ENCODE measurements around the gene ADH7. TPM values are rescaled to one million over a fixed set of nuclear protein-coding genes. Genes with fewer than 3 reads are reported as not detected.

The ADH7 gene
- total and polyA plus RNA-seq, 9 of the 15 experiments (the other 6 are each of a cell fraction or from before 2014, with no cell fraction given), result not detected

GRCh38 chr4:99471349-99471748, 36.2 kb upstream of the ADH7 start:
- intact Hi-C loops (cut with micrococcal nuclease), result no loop called here
- H3K27ac ChIP-seq (ENCODE audit: extremely low read depth, low read depth, low read length), result no peak overlapping the region
- H3K4me3 ChIP-seq, result no peak overlapping the region
- H3K4me1 ChIP-seq (replicated peaks in 1 of 2; ENCODE audit: control insufficient read depth in 2 of 2, insufficient read depth in 2 of 2, low read length in 2 of 2), result no peaks in the 10 kb centered on the region
- ChIA-PET CTCF (ENCODE audit: low intra/inter-chr PET ratio) (no interaction called here), POLR2A (interaction anchor here (0.6 kb wide), 1 partner anchor 19 kb away, joined by 3 read pairs; no protein-coding TSS in a partner anchor)
- H3K4me2 ChIP-seq (ENCODE audit: insufficient read depth, low read length), result no peak overlapping the region
- DNase-seq (ENCODE audit: extremely low read depth in 1 of 4, low spot score in 3 of 4), result no peak
- no peaks in the 10 kb centered on the region for H3K79me2 ChIP-seq (ENCODE audit: control insufficient read depth, insufficient read depth, low read length)
- H3K9me1 ChIP-seq (ENCODE audit: control insufficient read depth, insufficient read depth, low read length), result no peaks in the 10 kb centered on the region
- H3K36me3 ChIP-seq (ENCODE audit: control insufficient read depth, insufficient read depth, low read length), result no peaks in the 10 kb centered on the region
- no peak overlapping the region for H2AFZ ChIP-seq (ENCODE audit: low read depth, low read length)
- FAIRE-seq, result no peak
- no peak overlapping the region for H3K9ac ChIP-seq (ENCODE audit: insufficient read depth in 1 of 2, low read depth in 2 of 2, low read length in 2 of 2)
- no peaks in the 10 kb centered on the region for H3K9me3 ChIP-seq (replicated peaks; ENCODE audit: control insufficient read depth, insufficient read depth, low read depth, low read length)
- in situ Hi-C loops (cut with MboI), result no loop called here
- no peaks in the 10 kb centered on the region for H3K27me3 ChIP-seq (ENCODE audit: control insufficient read depth in 2 of 2, insufficient read depth in 2 of 2, low read length in 2 of 2)
- H4K20me1 ChIP-seq (replicated peaks; ENCODE audit: control insufficient read depth, insufficient read depth, low read length), result no peaks in the 10 kb centered on the region
- no peak for ATAC-seq
- BruUV-seq (replicated peaks), result no TSS peak
- no peak for TF ChIP-seq ZNF134 (CRISPR knock-in tag; conservative IDR thresholded peaks at IDR 0.05)
- no peak for TF ChIP-seq ZNF282 (CRISPR knock-in tag; IDR thresholded peaks at IDR 0.05)
- no peak for TF ChIP-seq RAD51 (IDR thresholded peaks at IDR 0.05; ENCODE audit: borderline replicate concordance, low read depth)
- TF ChIP-seq ZNF431 (CRISPR knock-in tag; IDR thresholded peaks at IDR 0.05), result no peak
- TF ChIP-seq SREBF2 (CRISPR knock-in tag; IDR thresholded peaks at IDR 0.05), result no peak
- TF ChIP-seq BRD9 (IDR thresholded peaks at IDR 0.05; ENCODE audit: low read depth, partially characterized antibody), result no peak
- no peak for TF ChIP-seq MXI1 (IDR thresholded peaks at IDR 0.05; ENCODE audit: low read depth, low read length)
- no peak for TF ChIP-seq NR2C1 (IDR thresholded peaks at IDR 0.05)
- no peak for TF ChIP-seq NR2C1 (tag; IDR thresholded peaks at IDR 0.05)
- TF ChIP-seq HDAC6 (IDR thresholded peaks at IDR 0.05; ENCODE audit: low read depth, low read length), result no peak
- TF ChIP-seq TCFL5 (CRISPR knock-in tag; conservative IDR thresholded peaks at IDR 0.05), result no peak
- TF ChIP-seq ZC3H11A (IDR thresholded peaks at IDR 0.05; ENCODE audit: low read depth, low read length), result no peak
- no peak for TF ChIP-seq TCF15 (CRISPR knock-in tag; IDR thresholded peaks at IDR 0.05)
- no peak for TF ChIP-seq THAP12 (CRISPR knock-in tag; IDR thresholded peaks at IDR 0.05)
- TF ChIP-seq, protein P1, sequence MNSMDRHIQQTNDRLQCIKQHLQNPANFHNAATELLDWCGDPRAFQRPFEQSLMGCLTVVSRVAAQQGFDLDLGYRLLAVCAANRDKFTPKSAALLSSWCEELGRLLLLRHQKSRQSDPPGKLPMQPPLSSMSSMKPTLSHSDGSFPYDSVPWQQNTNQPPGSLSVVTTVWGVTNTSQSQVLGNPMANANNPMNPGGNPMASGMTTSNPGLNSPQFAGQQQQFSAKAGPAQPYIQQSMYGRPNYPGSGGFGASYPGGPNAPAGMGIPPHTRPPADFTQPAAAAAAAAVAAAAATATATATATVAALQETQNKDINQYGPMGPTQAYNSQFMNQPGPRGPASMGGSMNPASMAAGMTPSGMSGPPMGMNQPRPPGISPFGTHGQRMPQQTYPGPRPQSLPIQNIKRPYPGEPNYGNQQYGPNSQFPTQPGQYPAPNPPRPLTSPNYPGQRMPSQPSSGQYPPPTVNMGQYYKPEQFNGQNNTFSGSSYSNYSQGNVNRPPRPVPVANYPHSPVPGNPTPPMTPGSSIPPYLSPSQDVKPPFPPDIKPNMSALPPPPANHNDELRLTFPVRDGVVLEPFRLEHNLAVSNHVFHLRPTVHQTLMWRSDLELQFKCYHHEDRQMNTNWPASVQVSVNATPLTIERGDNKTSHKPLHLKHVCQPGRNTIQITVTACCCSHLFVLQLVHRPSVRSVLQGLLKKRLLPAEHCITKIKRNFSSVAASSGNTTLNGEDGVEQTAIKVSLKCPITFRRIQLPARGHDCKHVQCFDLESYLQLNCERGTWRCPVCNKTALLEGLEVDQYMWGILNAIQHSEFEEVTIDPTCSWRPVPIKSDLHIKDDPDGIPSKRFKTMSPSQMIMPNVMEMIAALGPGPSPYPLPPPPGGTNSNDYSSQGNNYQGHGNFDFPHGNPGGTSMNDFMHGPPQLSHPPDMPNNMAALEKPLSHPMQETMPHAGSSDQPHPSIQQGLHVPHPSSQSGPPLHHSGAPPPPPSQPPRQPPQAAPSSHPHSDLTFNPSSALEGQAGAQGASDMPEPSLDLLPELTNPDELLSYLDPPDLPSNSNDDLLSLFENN (IDR thresholded peaks at IDR 0.05; ENCODE audit: low read depth in 2 of 2, low read length in 2 of 2), result no peak
- TF ChIP-seq CBFB (CRISPR knock-in tag; IDR thresholded peaks at IDR 0.05), result no peak
- TF ChIP-seq RBM14 (IDR thresholded peaks at IDR 0.05; ENCODE audit: borderline replicate concordance, insufficient read depth, low read depth, low read length), result no peak
- TF ChIP-seq ZFP1 (CRISPR knock-in tag; IDR thresholded peaks at IDR 0.05), result no peak
- no peak for TF ChIP-seq HNRNPH1 (optimal IDR thresholded peaks at IDR 0.05; ENCODE audit: low read depth, low read length)
- no peak for TF ChIP-seq PTRF (tag; IDR thresholded peaks at IDR 0.05)
